HG03060 (cell line): ENCODE results near the gene C1orf122.

Source experiments
- ATAC-seq: cut with Tn5 transposase; IDR thresholded peaks from one replicate; pipeline ENCODE4 v1.9.1; 2021; ENCODE audit warnings: low read depth, moderate number of reproducible peaks; ENCODE audit not compliant: unreplicated experiment

The C1orf122 gene

GRCh38 chr1:37844536-37844935, 36.9 kb downstream of the C1orf122 start:
- ATAC-seq: no peak

- ATAC-seq: no peak
Measured at GRCh38 chr1:37845049-37845646, 37.6 kb downstream of the C1orf122 start.

- no peak for ATAC-seq
Measured at GRCh38 chr1:37845786-37846185, 38.2 kb downstream of the C1orf122 start.

- no peak for ATAC-seq
Measured at GRCh38 chr1:37846647-37847339, 39.2 kb downstream of the C1orf122 start.

GRCh38 chr1:37849480-37849879, 41.9 kb downstream of the C1orf122 start:
- no peak for ATAC-seq

GRCh38 chr1:37850352-37850955, 42.9 kb downstream of the C1orf122 start:
- ATAC-seq: no peak

GRCh38 chr1:37851262-37851661, 43.7 kb downstream of the C1orf122 start:
- ATAC-seq: no peak

GRCh38 chr1:37851782-37852210, 44.2 kb downstream of the C1orf122 start:
- ATAC-seq: no peak

GRCh38 chr1:37853157-37853556, 45.6 kb downstream of the C1orf122 start:
- ATAC-seq: no peak

- no peak for ATAC-seq
Measured at GRCh38 chr1:37854406-37854805, 46.8 kb downstream of the C1orf122 start.
